Adrenal gland (tissue), 5 donors: Measurements from ENCODE around the gene CYBA.

Source experiments
- CTCF ChIP-seq, 6 experiments: fragments of 450-650 bp in 4 of 6; fragments of 200-600 bp in 2 of 6; sonication (generic) in 1 of 6; IDR thresholded peaks; 1 replicate in 5 of 6; 2 replicates in 1 of 6; pipeline versions ENCODE4 v1.5.1 to v1.8.0; 2016 to 2021; ENCODE audit warnings: antibody characterized with exemption in 6 of 6, mild to moderate bottlenecking in 2 of 6, moderate library complexity in 1 of 6
- POLR2A ChIP-seq, 2 donors: fragments of 450-650 bp; IDR thresholded peaks; one replicate each; pipeline ENCODE4 v1.6.1; 2017; ENCODE audit warnings: antibody characterized with exemption in 2 of 2, mild to moderate bottlenecking in 2 of 2, moderate library complexity in 1 of 2
- donor health status: DM: no; HTN: no; CAD: no.

- TF ChIP-seq CTCF (IDR thresholded peaks at IDR 0.05) (no peak), POLR2A (IDR thresholded peaks at IDR 0.05) (no peak)
These were observed 1.9 kb upstream of the CYBA start for GRCh38 chr16:88652762-88653063.
